ENCODE measurements around the gene FUT7.

The FUT7 gene

GRCh38 chr9:137017071-137017470 lies 14.8 kb downstream of the FUT7 start:
- no peak for DNase-seq

- DNase-seq, result no peak
Measured at GRCh38 chr9:137016436-137016835, 15.5 kb downstream of the FUT7 start.

DNA sequence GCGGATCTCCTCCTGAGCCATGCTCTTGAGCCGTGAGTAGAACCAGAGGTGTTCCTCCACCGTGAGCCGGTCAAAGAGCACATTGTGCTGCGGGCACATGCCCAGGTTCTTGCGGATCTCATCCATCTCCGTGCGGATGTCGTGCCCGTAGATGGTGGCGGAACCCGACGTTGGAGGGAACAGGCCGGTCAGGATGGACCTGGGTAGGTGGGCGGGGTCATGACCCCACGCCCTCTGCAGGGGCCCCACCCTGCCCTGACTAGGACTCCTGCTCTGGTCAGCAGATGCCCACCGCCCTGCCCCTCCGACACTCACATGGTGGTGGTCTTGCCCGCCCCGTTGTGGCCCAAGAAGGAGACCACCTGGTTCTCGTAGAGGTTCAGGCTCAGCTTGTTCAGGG lies 15.9 kb downstream of the FUT7 start:
- no peak for DNase-seq

DNA sequence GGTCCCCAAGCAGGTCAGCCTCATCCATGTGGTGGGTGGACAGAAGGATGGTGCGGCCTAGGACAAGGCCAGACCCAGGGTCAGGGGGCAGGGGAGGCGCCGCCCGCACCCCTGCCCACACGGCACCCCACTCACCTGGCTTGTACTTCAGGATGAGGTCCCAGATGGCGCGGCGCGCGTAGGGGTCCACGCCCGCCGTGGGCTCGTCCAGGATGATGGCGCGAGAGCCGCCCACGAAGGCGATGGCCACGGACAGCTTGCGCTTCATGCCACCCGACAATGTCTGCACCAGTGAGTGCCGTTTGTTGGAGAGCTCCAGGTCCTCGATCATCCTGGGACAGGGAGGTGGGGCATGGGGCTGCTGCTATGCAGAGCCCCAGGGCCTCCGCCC lies 16.4 kb downstream of the FUT7 start:
- DNase-seq, result no peak

DNA sequence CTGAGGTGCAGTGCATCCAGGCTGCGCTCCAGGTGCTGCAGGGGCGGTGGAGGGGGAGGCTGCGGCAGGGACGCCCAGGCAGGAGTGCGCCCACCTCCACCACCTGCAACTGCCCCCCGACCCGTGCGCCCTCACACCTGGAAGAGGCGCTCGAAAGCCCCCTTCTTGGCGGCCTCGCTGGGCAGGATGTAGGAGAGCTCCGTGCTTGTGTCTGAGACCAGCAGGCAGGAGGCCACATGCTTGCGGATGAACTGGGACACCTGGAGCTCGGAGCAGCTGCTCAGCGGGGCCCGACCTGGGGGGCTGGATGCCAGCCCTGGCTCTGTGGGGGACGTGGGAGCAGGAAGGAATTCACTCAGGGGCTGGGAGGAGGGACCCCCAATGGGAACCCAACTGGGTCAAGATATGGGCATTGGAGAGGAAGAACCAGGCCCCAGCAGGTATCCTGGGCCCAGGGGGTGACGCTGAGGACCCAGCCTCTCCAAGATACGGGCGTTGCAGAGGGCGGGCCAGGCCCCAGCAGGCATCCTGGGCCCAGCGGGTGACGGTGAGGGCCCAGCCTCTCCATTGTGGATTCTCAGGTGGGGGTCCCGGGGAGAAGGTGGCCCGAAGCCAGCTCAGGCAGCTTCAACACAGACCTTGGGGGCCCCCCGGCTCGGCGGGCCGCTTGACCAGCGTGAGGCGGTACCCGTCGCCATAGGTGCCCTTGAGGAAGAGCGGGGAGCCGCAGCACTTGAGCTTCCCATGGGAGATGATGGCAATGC lies 16.9 kb downstream of the FUT7 start:
- DNase-seq, result no peak

DNA sequence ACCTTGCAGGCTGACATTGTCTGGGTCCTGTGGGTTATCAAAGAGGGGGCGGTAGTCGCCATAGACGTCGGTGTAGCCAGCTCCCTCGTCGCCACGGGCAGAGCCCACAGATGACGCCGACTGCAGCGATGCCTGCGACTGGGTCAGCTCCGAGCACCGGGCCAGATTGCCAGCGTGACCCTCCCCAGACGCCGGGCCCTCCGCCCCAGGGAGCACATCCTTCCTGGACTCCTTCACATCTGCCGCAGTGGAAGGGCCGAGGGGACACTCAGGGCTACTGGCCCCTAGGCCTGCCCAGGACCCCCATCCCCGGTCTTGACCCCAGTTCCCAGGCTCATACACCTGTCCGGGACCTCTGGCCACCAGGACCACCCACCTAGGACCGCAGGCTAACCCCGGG lies 17.7 kb downstream of the FUT7 start:
- DNase-seq, result no peak

DNA sequence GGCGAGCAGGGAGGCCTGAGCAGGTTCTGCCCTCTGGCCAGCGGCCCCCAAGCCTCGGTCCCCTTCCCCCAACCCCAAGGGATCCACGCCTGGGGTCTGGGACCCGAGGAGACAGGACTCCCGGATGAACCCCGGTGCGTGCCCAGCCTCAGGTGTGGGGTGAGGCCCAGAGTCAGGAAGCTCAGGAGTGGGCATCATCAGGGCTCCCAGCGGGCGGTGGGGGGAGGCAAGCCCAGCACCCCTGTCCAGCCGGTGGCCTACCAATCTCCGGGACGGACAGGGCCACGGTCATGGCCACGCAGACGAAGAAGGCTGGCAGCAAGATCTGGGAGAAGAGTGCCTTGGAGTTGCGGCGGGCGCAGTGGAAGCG lies 18.3 kb downstream of the FUT7 start:
- no peak for DNase-seq

DNA sequence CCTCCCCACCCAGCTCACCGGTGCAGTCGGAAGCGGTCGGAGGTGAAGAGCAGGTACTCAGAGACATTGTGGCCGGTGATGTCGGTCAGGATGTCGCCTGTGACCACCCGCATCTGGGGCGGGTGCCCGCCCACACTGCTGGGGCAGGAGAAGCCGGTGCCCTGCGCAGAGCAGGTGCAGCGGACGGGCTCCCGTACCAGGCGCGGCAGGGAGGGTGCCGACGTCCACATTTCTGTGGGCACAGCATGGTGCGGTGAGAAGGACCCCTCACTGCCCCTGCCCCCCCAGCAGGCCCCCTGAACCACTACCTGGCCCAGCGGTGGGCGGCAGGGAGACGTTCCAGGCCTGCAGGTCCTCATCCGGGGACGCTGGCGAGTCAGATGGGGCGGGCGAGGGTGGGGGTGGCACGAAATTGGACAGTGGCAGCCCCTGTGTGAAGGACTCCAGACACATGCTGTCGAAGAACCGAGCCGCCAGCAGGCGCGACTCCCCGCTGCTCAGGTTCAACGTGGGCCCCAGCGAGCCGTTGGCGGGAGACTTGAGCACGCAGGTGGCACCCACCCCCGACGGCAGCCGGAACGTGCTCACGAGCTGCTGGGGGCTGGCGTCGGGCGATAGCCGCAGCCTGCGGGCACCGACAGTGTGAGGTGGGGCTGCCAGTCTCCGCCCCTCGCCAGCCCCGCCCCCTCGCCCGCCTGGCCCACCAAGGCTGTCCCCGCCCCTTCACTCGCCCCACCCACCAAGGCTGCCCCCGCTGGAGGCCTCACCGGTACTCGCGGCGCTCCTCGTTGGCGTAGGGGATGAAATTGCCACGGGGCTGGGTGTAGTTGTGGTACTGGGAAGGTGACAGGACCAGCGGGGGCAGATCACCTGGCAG lies 19.0 kb downstream of the FUT7 start:
- DNase-seq, result no peak

- DNase-seq, result no peak
Measured at GRCh38 chr9:137011907-137012675, 19.8 kb downstream of the FUT7 start.

GRCh38 chr9:137011156-137011555 lies 20.7 kb downstream of the FUT7 start:
- DNase-seq, result no peak

- DNase-seq, result no peak
Measured at GRCh38 chr9:137009938-137010732, 21.8 kb downstream of the FUT7 start.

GRCh38 chr9:137009217-137009616 lies 22.7 kb downstream of the FUT7 start:
- no peak for DNase-seq

- DNase-seq, result no peak
Measured at GRCh38 chr9:137008312-137008711, 23.6 kb downstream of the FUT7 start.

GRCh38 chr9:137007816-137008270 lies 24.0 kb downstream of the FUT7 start:
- DNase-seq, result no peak

GRCh38 chr9:137007108-137007815 lies 24.6 kb downstream of the FUT7 start:
- no peak for DNase-seq

DNA sequence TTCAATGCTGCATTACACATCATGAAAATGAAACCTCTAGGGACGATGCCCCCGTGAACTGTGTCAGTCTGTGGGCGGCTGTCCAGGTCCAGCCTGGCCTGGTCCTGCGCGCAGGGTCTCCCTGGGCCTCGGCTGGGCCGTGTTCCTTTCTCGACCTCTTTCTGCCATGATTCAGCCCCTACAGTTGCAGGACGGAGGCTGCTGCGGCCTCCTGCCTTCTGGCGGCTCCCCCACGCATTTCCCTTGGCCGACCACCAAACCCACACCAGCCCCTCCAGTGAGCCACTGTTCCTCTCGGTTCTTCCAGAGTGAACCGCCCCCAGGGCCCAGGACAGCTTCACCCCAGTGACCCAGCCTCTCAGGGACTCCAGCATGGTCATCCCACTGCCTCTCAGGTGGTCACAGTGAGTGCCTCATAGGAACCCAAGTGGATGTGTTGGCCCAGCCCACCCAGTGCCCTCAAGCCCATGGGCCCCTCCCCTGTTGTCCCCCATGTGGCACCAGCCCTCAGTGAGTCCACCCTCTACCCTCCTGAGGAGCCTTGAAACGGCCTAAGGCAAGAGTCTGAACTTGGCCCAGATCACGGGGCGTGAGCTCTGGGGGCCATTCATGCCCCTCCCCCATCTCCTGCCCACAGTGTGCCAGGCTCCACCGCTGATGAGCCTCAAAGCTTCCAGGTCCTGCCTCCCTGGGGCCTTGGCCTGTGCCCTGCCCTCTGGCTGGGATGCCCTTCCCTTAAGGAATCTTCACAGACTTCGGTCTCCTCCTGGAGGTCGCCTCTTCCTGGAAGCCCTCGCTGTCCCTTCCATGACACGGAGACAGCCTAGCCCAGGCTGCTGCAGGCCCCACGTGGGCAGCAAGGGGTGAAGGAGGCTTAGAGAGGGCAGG lies 25.5 kb downstream of the FUT7 start:
- no peak for DNase-seq

- peak; percentile 26 for DNase-seq
Measured at GRCh38 chr9:137004285-137004684, 27.6 kb downstream of the FUT7 start.

DNA sequence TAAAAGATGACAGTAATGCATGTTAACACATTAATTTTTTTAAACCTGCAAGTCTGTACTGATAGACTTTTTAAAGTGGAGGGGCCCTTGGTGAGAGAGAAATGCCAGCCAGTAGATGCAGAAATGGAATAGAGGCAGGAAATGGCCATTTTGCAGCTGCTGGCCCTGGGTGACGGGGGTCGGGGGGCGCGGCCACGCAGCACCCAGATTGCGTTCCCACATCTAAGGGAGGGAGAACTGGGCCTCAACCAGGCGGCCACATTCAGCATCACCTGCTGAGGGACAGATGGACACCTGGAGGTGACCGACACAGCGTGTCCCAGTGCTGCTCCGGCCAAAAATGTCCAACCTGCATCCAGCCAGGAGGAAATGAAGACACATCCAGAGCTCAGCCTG lies 29.2 kb downstream of the FUT7 start:
- no peak for DNase-seq

DNA sequence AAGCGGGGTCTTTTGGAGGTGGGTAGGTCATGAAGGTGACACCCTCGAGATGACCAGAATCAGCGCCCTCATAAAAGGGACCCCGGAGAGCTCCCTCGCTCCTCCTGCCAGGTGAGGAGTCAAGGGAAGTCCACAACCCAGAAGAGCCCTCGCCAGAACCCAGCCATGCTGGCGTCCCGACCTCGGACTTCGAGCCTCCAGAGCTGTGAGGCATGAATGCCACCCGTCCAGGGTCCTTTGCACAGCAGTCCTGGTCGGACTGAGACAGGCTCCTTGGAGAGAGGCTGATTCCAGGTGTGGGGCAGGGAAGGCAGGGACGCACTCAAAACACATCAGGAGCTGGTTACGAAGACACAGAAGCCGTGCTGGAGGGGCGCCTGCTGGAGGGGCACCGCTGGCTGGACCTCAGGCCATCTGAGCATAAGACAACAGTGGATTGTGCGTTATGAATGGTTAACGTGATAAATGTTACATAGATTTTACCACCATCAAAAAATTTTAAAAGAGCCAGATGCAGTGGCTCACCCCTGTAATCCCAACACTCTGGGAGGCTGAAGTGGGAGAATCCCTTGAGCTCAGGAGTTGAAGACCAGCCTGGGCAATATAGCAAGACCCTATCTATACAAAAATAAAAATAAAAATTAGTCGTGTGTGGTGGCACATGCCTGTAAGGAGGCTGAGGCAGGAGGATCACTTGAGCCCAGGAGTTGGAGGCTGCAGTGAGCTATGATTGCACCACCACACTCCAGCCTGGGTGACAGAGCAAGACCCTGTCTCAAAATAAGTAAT lies 29.8 kb downstream of the FUT7 start:
- DNase-seq, result no peak
